Natural killer cell (primary cell): ENCODE measurements around the gene ZSCAN2. TPM values are rescaled to one million over a fixed set of nuclear protein-coding genes. Genes with fewer than 3 reads are reported as not detected.

Experiments used
- ATAC-seq, 3 donors: fragments of 150-1000 bp in 2 of 3; fragments of 200-7000 bp in 1 of 3; cut with Tn5 transposase; 1 replicate in 1 of 3; 2 replicates in 2 of 3; pipeline ENCODE4 v1.10.0; 2021; ENCODE audit warnings: mild to moderate bottlenecking in 2 of 3, moderate library complexity in 2 of 3
- DNase-seq, 2 donors: peaks; one replicate each; pipeline versions ENCODE4 v3.0.0 to v3.0.0-alpha.2; 2013 to 2021; ENCODE audit warnings: mixed read lengths in 1 of 2
- H3K27ac ChIP-seq: one replicate; pipeline ENCODE4 v1.5.1; 2013; ENCODE audit warnings: mild to moderate bottlenecking, low read length
- H3K27me3 ChIP-seq: one replicate; pipeline ENCODE4 v1.6.1; 2013; ENCODE audit warnings: low read length; ENCODE audit not compliant: control insufficient read depth, insufficient read depth
- H3K36me3 ChIP-seq: one replicate; pipeline ENCODE4 v1.6.1; 2013; ENCODE audit warnings: low read length; ENCODE audit not compliant: control insufficient read depth, insufficient read depth
- H3K4me1 ChIP-seq: one replicate; pipeline ENCODE4 v1.6.1; 2013; ENCODE audit warnings: low read length; ENCODE audit not compliant: control insufficient read depth, insufficient read depth
- H3K4me3 ChIP-seq: one replicate; pipeline ENCODE4 v1.5.1; 2013; ENCODE audit warnings: low read length
- H3K9me3 ChIP-seq: one replicate; pipeline ENCODE4 v1.6.1; 2013; ENCODE audit warnings: low read length; ENCODE audit not compliant: control insufficient read depth, insufficient read depth
- H3K27ac Mint-ChIP-seq, 2 donors: one replicate each; pipeline ENCODE4 v1.8.0; 2022; ENCODE audit warnings: mild to moderate bottlenecking in 2 of 2, mixed read lengths in 2 of 2, moderate library complexity in 1 of 2
- H3K27me3 Mint-ChIP-seq, 2 donors: one replicate each; pipeline ENCODE4 v1.8.0; 2022; ENCODE audit warnings: low read depth in 2 of 2, mixed read lengths in 2 of 2
- H3K36me3 Mint-ChIP-seq: one replicate; pipeline ENCODE4 v1.8.0; 2022; ENCODE audit warnings: mixed read lengths
- H3K4me1 Mint-ChIP-seq, 2 donors: one replicate each; pipeline ENCODE4 v1.8.0; 2022; ENCODE audit warnings: mixed read lengths in 2 of 2
- H3K4me3 Mint-ChIP-seq: one replicate; pipeline ENCODE4 v1.8.0; 2022; ENCODE audit warnings: mild to moderate bottlenecking, moderate library complexity, mixed read lengths
- H3K9me3 Mint-ChIP-seq, 2 donors: one replicate each; pipeline ENCODE4 v1.8.0; 2022; ENCODE audit warnings: mixed read lengths in 2 of 2
- CTCF ChIP-seq: fragments of 200-600 bp; IDR thresholded peaks from one replicate; pipeline ENCODE4 v1.8.0; 2022; ENCODE audit warnings: antibody characterized with exemption
- WGBS: methylation state at CpG from one replicate; pipeline ENCODE4 v1.1.7; 2013; ENCODE audit warnings: missing lambda C conversion rate; ENCODE audit not compliant: insufficient coverage; 5-methylcytosine and 5-hydroxymethylcytosine counted together
- intact Hi-C: fragments of 100-400 bp; cut with micrococcal nuclease; formaldehyde crosslinking; loops from one replicate; pipeline ENCODE4 v1.14.2; 2022
- total RNA-seq, 4 donors: library from RNA; stranded (reverse); fragments of 120-200 nt in 1 of 4; gene quantifications; one replicate each; pipeline versions ENCODE4 v1.2.3 to v1.2.4, GENCODE V29; 2013 to 2022

Gene ZSCAN2
- total RNA-seq, 3 donors from 2014 or later (not counting 1 experiment from before 2014, with no cell fraction given): 5.0 to 8.3 (median 5.5) TPM

DNA sequence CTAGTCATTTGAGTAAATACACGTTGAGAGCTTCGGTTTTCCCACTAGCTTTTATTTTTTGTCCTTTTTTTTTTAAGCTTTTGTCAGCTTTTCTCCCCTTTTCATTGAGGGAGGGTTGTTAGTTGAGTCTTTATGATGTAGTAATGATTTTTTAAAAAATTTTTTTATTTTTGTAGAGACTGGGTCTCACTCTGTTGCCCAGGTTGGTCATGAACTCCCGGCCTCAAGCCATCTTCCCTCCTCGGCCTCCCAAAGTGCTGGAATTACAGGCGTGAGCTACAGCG, 688 bp downstream of the ZSCAN2 start:
- Mint-ChIP-seq H3K36me3 (no peaks in the 10 kb centered on the region), H3K4me1 (peaks cover 45 to 52% of the 10 kb centered on the region in 2 donors), H3K9me3 (no peaks in the 10 kb centered on the region), H3K27ac (peak overlapping the region in 1 of 2 donors; percentile 94), H3K4me3 (peak overlapping the region; percentile 95), H3K27me3 (no peaks in the 10 kb centered on the region)
- TF ChIP-seq CTCF: no peak
- WGBS: 31% methylated on average over 6 of the region's 6 CpGs
- DNase-seq: no peak
- no peaks in the 10 kb centered on the region for H3K9me3 ChIP-seq
- H3K36me3 ChIP-seq: peaks cover 9% of the 10 kb centered on the region
- H3K27me3 ChIP-seq: no peaks in the 10 kb centered on the region
- ATAC-seq: no peak
- H3K27ac ChIP-seq: no peak overlapping the region
- H3K4me1 ChIP-seq: peaks cover 39% of the 10 kb centered on the region
- peak overlapping the region; percentile 86 for H3K4me3 ChIP-seq
- intact Hi-C loops: loop anchor here (2.0 kb wide), 2 partner anchors 31 to 53 kb away; partner anchors contain the start of gene WDR73

DNA sequence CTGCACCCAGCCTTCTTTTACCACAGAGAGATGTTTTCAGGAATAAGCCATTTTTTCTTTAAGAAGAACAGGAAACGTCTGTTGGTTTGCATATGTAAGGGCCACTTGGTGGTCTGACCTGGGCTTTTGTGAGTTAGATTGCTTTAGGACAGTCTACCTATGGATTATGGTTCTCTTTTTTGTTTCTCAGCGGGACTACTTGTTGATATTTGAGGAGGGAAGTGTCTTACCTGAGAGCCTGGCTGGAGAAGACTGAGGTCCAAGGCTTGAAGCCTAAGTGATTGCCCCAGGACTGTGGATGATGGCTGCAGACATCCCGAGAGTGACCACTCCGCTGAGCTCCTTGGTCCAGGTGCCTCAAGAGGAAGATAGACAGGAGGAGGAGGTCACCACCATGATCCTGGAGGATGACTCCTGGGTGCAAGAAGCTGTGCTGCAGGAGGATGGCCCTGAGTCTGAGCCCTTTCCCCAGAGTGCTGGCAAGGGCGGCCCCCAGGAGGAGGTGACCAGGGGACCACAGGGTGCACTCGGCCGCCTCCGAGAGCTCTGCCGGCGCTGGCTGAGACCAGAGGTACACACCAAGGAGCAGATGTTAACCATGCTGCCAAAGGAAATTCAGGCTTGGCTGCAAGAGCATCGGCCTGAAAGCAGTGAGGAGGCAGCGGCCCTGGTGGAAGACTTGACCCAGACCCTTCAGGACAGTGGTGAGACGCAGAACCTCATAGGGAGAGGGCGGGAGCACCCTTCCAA, 3.0 kb downstream of the ZSCAN2 start:
- no peak overlapping the region for H3K4me3 ChIP-seq
- H3K9me3 Mint-ChIP-seq: no peaks in the 10 kb centered on the region
- peaks cover 29% of the 10 kb centered on the region for H3K4me1 ChIP-seq
- H3K4me3 Mint-ChIP-seq: no peak overlapping the region
- ATAC-seq: no peak
- H3K27me3 ChIP-seq: no peaks in the 10 kb centered on the region
- intact Hi-C loops: no loop called here
- peaks cover 32 to 37% of the 10 kb centered on the region in 2 donors for H3K4me1 Mint-ChIP-seq
- no peak overlapping the region for H3K27ac Mint-ChIP-seq
- H3K36me3 Mint-ChIP-seq: no peaks in the 10 kb centered on the region
- 93% methylated on average over 14 of the region's 14 CpGs for WGBS
- no peak overlapping the region for H3K27ac ChIP-seq
- peaks cover 14% of the 10 kb centered on the region for H3K36me3 ChIP-seq
- no peaks in the 10 kb centered on the region for H3K9me3 ChIP-seq
- H3K27me3 Mint-ChIP-seq: no peaks in the 10 kb centered on the region
- no peak for TF ChIP-seq CTCF
- DNase-seq: no peak

DNA sequence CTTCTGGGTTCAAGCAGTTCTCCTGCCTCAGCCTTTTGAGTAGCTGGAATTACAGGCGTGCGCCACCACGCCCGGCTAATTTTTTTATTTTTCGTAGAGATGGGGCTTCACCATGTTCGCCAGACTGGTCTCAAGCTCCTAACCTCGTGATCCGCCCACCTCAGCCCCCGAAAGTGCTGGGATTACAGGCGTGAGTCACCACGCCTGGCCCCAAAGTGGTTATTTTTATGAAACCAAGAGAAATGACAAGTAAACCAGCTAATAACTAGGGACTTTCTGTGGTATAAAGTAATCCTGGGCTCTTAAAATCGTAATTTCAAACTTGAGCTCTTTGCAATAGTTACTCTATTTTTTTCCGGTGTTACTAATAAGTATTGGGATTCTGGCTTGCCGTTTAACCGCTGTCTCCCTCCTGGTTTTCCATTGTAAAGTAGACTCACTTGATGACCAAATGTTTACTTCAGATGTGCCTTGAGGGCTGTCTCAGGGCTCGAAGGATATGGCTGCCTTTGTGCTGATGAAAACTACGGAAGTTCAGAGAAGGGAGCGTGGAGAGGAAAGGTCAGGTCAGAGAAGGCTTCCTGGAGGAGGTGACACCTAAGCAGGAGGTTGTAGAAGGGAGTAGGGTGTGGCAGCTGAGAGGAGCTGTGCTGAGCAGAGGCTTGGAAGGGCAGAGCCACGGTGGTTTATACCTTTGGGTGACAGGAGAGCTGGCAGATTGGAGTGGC, 4.2 kb downstream of the ZSCAN2 start:
- Mint-ChIP-seq H3K4me1 (peaks cover 28 to 34% of the 10 kb centered on the region in 2 donors), H3K36me3 (no peaks in the 10 kb centered on the region), H3K9me3 (no peaks in the 10 kb centered on the region), H3K27ac (no peak overlapping the region), H3K27me3 (no peaks in the 10 kb centered on the region), H3K4me3 (no peak overlapping the region)
- WGBS: 73% methylated on average over 19 of the region's 19 CpGs
- H3K36me3 ChIP-seq: peaks cover 14% of the 10 kb centered on the region
- intact Hi-C loops: no loop called here
- no peak for ATAC-seq
- H3K27me3 ChIP-seq: no peaks in the 10 kb centered on the region
- H3K9me3 ChIP-seq: no peaks in the 10 kb centered on the region
- peak overlapping the region; percentile 16 for H3K27ac ChIP-seq
- DNase-seq: peak in 1 of 2 donors; percentile 45
- H3K4me3 ChIP-seq: no peak overlapping the region
- H3K4me1 ChIP-seq: peaks cover 19% of the 10 kb centered on the region
- TF ChIP-seq CTCF: no peak
